ENCODE data around the gene SIGLEC5. TPM values are rescaled to one million over a fixed set of nuclear protein-coding genes. Genes with fewer than 3 reads are reported as not detected.

SIGLEC5 gene
- total RNA-seq, 4 donors from 2014 or later = 1.1 TPM; not detected in 3

DNA sequence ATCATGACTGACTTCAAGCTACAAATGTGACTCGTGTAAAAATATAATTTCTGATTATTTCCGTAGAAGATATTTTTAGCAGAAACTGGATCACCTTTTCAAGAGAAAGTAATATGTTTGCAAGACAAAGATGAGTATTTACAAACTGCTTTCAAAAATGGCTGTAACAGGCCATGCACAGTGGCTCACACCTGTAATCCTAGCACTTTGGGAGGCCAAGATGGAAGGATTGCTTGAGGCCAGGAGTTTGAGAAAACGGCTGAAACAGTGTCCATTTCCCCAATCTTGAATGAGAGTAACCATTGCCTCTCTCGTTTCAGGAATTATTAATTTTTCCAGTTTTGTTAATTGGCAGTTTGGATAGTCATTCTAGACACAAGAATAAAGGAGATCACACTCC lies 62.6 kb downstream of the SIGLEC5 start:
- intact Hi-C loops (cut with DNase I; ENCODE audit: low total_unique reads) = no loop called here
- H3K9me3 ChIP-seq = no peaks in the 10 kb centered on the region
- no peak for DNase-seq
- peaks cover 12% of the 10 kb centered on the region for H3K27me3 ChIP-seq
- peaks cover 6 to 15% (median 10%) of the 10 kb centered on the region in 4 donors for H3K4me1 ChIP-seq
- TF ChIP-seq EP300 (IDR thresholded peaks at IDR 0.05; ENCODE audit: low read depth) (no peak), POLR2A (IDR thresholded peaks at IDR 0.05) (no peak), POLR2AphosphoS5 (IDR thresholded peaks at IDR 0.05) (no peak)
- TF ChIP-seq, protein P1, sequence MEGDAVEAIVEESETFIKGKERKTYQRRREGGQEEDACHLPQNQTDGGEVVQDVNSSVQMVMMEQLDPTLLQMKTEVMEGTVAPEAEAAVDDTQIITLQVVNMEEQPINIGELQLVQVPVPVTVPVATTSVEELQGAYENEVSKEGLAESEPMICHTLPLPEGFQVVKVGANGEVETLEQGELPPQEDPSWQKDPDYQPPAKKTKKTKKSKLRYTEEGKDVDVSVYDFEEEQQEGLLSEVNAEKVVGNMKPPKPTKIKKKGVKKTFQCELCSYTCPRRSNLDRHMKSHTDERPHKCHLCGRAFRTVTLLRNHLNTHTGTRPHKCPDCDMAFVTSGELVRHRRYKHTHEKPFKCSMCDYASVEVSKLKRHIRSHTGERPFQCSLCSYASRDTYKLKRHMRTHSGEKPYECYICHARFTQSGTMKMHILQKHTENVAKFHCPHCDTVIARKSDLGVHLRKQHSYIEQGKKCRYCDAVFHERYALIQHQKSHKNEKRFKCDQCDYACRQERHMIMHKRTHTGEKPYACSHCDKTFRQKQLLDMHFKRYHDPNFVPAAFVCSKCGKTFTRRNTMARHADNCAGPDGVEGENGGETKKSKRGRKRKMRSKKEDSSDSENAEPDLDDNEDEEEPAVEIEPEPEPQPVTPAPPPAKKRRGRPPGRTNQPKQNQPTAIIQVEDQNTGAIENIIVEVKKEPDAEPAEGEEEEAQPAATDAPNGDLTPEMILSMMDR (IDR thresholded peaks at IDR 0.05) = no peak
- H3K4me3 ChIP-seq = no peak overlapping the region
- in situ Hi-C loops (cut with MboI; ENCODE audit: low pct_ligation_motif_present in 1 of 4, low pct_unique_long_range_greater_than_20kb in 1 of 4, low sequenced_read_pairs in 3 of 4) = no loop called here
- H3K27ac ChIP-seq = no peak overlapping the region
- no peaks in the 10 kb centered on the region for H3K36me3 ChIP-seq
- WGBS, 2 donors (ENCODE audit: low coverage in 1 of 2) = 77 to 83% methylated on average over 4 of the region's 4 CpGs

DNA sequence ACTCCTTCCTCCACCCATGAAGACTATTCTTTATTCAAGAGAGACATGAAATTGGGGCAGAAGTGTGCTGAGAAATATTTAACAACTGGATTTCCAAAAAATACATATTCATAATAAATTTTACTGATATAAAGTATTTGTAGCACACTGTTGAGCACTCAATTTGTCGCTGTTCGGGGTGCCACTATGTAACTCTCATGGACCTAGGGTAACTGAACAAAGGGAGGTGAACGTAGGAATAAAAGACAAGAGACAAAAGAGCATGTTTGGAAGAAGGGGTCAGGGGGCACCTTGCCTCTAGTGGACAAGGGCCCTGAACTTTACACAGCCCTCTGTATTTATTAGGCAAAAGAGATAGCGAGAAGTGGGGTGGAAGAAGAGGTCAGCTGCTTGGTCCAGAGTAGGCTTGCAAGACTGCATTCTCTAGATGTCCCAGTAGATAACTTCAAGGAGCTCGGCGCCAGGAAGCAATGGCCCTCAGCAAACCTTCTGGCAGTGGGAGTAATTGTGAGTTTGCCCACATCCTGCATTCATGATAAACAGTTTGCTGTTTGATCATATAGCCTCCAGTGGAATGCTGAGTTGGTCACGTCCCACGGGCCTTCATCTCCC lies 63.6 kb downstream of the SIGLEC5 start:
- WGBS, 2 donors (ENCODE audit: low coverage in 1 of 2) = 70 to 85% methylated on average over 7 to 8 of the region's 8 CpGs
- DNase-seq = no peak
- in situ Hi-C loops (cut with MboI; ENCODE audit: low pct_ligation_motif_present in 1 of 4, low pct_unique_long_range_greater_than_20kb in 1 of 4, low sequenced_read_pairs in 3 of 4) = no loop called here
- TF ChIP-seq, protein P1 (IDR thresholded peaks at IDR 0.05) = no peak
- no peak for TF ChIP-seq POLR2A (IDR thresholded peaks at IDR 0.05)
- no peak for TF ChIP-seq POLR2AphosphoS5 (IDR thresholded peaks at IDR 0.05)
- TF ChIP-seq EP300 (IDR thresholded peaks at IDR 0.05; ENCODE audit: low read depth) = no peak
- Histone ChIP-seq H3K4me1 (peaks cover 0 to 5% (median under 1%) of the 10 kb centered on the region in 4 donors), H3K4me3 (no peak overlapping the region), H3K27ac (no peak overlapping the region), H3K9me3 (no peaks in the 10 kb centered on the region), H3K27me3 (peaks cover 12% of the 10 kb centered on the region), H3K36me3 (no peaks in the 10 kb centered on the region)
- intact Hi-C loops (cut with DNase I; ENCODE audit: low total_unique reads) = no loop called here

DNA sequence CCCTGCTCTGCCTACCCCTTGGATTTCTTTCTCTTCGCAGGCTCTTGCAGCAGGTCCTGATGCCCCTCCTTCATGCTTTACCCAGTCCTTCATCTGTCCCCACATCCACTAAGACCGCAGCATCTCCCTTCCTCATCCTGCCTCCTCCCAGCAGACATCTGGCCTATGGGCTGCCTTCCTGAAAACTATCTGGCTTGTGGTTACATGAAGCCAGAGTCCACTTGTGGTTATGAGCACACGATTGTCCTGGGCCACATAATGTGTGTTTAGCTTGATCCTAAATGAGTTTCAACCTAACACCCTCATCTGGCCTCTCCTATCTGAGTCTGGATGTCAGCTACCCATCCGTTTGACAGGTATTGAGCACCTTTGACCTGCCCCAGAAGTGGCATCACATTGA lies 64.6 kb downstream of the SIGLEC5 start:
- TF ChIP-seq POLR2A (IDR thresholded peaks at IDR 0.05) = no peak
- TF ChIP-seq EP300 (IDR thresholded peaks at IDR 0.05; ENCODE audit: low read depth) = no peak
- TF ChIP-seq, protein P1 (IDR thresholded peaks at IDR 0.05) = no peak
- TF ChIP-seq POLR2AphosphoS5 (IDR thresholded peaks at IDR 0.05) = no peak
- H3K27me3 ChIP-seq = peaks cover 13% of the 10 kb centered on the region
- H3K4me1 ChIP-seq = peaks cover 0 to 2% (median 0%) of the 10 kb centered on the region in 4 donors
- 61 to 70% methylated on average over 3 to 4 of the region's 4 CpGs for WGBS, 2 donors (ENCODE audit: low coverage in 1 of 2)
- H3K4me3 ChIP-seq = no peak overlapping the region
- no peak overlapping the region for H3K27ac ChIP-seq
- H3K36me3 ChIP-seq = no peaks in the 10 kb centered on the region
- H3K9me3 ChIP-seq = no peaks in the 10 kb centered on the region
- DNase-seq = no peak
- in situ Hi-C loops (cut with MboI; ENCODE audit: low pct_ligation_motif_present in 1 of 4, low pct_unique_long_range_greater_than_20kb in 1 of 4, low sequenced_read_pairs in 3 of 4) = no loop called here
- intact Hi-C loops (cut with DNase I; ENCODE audit: low total_unique reads) = no loop called here

DNA sequence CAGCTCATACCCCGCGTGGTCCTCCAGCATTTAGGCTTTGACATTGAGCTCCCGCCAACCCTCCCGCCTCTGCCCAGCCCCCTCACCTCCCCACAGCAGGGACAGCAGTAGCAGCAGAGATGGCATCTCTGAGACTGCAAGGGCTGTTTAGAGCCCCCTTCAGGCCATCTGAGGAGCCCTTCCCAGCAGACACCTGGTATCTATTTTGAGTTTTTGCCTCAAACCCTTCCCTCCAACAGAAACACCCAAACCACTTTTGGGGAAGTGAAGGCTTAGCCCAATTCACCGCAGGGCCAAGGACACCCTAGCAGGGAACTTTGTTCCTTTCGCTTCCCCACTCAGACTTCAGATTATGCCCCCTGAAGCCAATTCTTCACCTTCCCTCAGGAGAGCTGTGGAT lies 65.4 kb downstream of the SIGLEC5 start:
- intact Hi-C loops (cut with DNase I; ENCODE audit: low total_unique reads) (no loop called here), in situ Hi-C loops (cut with MboI; ENCODE audit: low pct_ligation_motif_present in 1 of 4, low pct_unique_long_range_greater_than_20kb in 1 of 4, low sequenced_read_pairs in 3 of 4) (no loop called here)
- Histone ChIP-seq H3K27me3 (peaks cover 18% of the 10 kb centered on the region), H3K4me3 (no peak overlapping the region), H3K27ac (no peak overlapping the region), H3K36me3 (no peaks in the 10 kb centered on the region), H3K4me1 (no peaks in the 10 kb centered on the region), H3K9me3 (no peaks in the 10 kb centered on the region)
- 37% methylated on average over 6 of the region's 6 CpGs; no CpG with 5 or more reads in 1 of the 2 donors for WGBS, 2 donors (ENCODE audit: low coverage in 1 of 2)
- TF ChIP-seq EP300 (IDR thresholded peaks at IDR 0.05; ENCODE audit: low read depth) = no peak
- no peak for TF ChIP-seq POLR2AphosphoS5 (IDR thresholded peaks at IDR 0.05)
- no peak for TF ChIP-seq POLR2A (IDR thresholded peaks at IDR 0.05)
- TF ChIP-seq, protein P1 (IDR thresholded peaks at IDR 0.05) = no peak
- no peak for DNase-seq

Small RNAs within 50 kb of the gene (small RNA-seq; reads per million reads assigned to genes)
- gene AC018755.2 = 0 reads per million in 4 donors

Other genes with a start within 250 kb of the SIGLEC5 start
- not detected for gene LIM2, start 242.4 kb downstream of the SIGLEC5 start, total RNA-seq
- not detected for gene C19orf84, start 239.8 kb downstream of the SIGLEC5 start, total RNA-seq
- gene SIGLEC10, start 212.8 kb downstream of the SIGLEC5 start, total RNA-seq = 10 to 100 TPM in 1 of 4 donors, 1 to 10 TPM in 2, not detected in 1; 3.7 to 15.7 (median 4.9) TPM
- gene SIGLEC8, start 171.9 kb downstream of the SIGLEC5 start, total RNA-seq = 1 to 10 TPM in 1 of 4 donors, under 1 TPM in 1, not detected in 2; 0.27 to 1.3 TPM
- not detected for gene CEACAM18, start 151.9 kb downstream of the SIGLEC5 start, total RNA-seq
- gene SIGLEC12, start 128.6 kb downstream of the SIGLEC5 start, total RNA-seq = under 1 TPM in 2 of 4 donors, not detected in 2; 0.41 to 0.48 TPM
- gene SIGLEC6, start 98.7 kb downstream of the SIGLEC5 start, total RNA-seq = 1 to 10 TPM in 2 of 4 donors, under 1 TPM in 1, not detected in 1; 0.55 to 4.4 (median 1.7) TPM
- 10 to 100 TPM in 1 of 4 donors, 1 to 10 TPM in 3; 5.6 to 12.7 (median 6.6) TPM for gene ZNF175, start 59.1 kb downstream of the SIGLEC5 start, total RNA-seq
- gene SIGLEC14, start 16.4 kb upstream of the SIGLEC5 start, total RNA-seq = 1 to 10 TPM in 2 of 4 donors, not detected in 2; 2.2 to 6.0 TPM
- gene SPACA6, start 62.9 kb upstream of the SIGLEC5 start, total RNA-seq = 10 to 100 TPM in 2 of 4 donors, 1 to 10 TPM in 2; 2.3 to 25.1 (median 12.4) TPM
- 1 to 10 TPM in 1 of 4 donors, under 1 TPM in 2, not detected in 1; 0.27 to 1.9 (median 0.48) TPM for gene HAS1, start 93.6 kb upstream of the SIGLEC5 start, total RNA-seq
- gene FPR1, start 121.5 kb upstream of the SIGLEC5 start, total RNA-seq = 1 to 10 TPM in 2 of 4 donors, not detected in 2; 1.5 to 4.4 TPM
- not detected for gene FPR2, start 130.8 kb upstream of the SIGLEC5 start, total RNA-seq
- 1 to 10 TPM in 2 of 4 donors, not detected in 2; 3.4 to 4.8 TPM for gene FPR3, start 164.8 kb upstream of the SIGLEC5 start, total RNA-seq